HG03571 (cell line): ENCODE data around the gene GARRE1.
"Not testable (repeated sequence)": the region's sequence is repeated elsewhere in the genome, so short reads cannot be mapped to it uniquely, and the experiment has no call there.

Experiments used
- ATAC-seq: cut with Tn5 transposase; IDR thresholded peaks from one replicate; pipeline ENCODE4 v1.9.1; 2021; ENCODE audit not compliant: unreplicated experiment

The GARRE1 gene

GRCh38 chr19:34259367-34260095 lies 5.2 kb downstream of the GARRE1 start:
- no peak for ATAC-seq

GRCh38 chr19:34260771-34261173 lies 6.4 kb downstream of the GARRE1 start:
- no peak for ATAC-seq

GRCh38 chr19:34261334-34262109 lies 7.2 kb downstream of the GARRE1 start:
- ATAC-seq = no peak

GRCh38 chr19:34263745-34264237 lies 9.4 kb downstream of the GARRE1 start:
- ATAC-seq = no peak

GRCh38 chr19:34265221-34265650 lies 10.9 kb downstream of the GARRE1 start:
- ATAC-seq = no peak

GRCh38 chr19:34269081-34269480 lies 14.7 kb downstream of the GARRE1 start:
- ATAC-seq = no peak

- no peak for ATAC-seq
These were observed 15.1 kb downstream of the GARRE1 start for GRCh38 chr19:34269489-34269888.

GRCh38 chr19:34269968-34270621 lies 15.7 kb downstream of the GARRE1 start:
- ATAC-seq = peak; percentile 76

GRCh38 chr19:34273121-34273520 lies 18.8 kb downstream of the GARRE1 start:
- no peak for ATAC-seq

GRCh38 chr19:34274284-34274826 lies 20.0 kb downstream of the GARRE1 start:
- no peak for ATAC-seq

- ATAC-seq = no peak
These were observed 20.7 kb downstream of the GARRE1 start for GRCh38 chr19:34274827-34275625.

GRCh38 chr19:34275705-34276104 lies 21.4 kb downstream of the GARRE1 start:
- ATAC-seq = no peak

- ATAC-seq = no peak
These were observed 22.3 kb downstream of the GARRE1 start for GRCh38 chr19:34276614-34277013.

- ATAC-seq = no peak
These were observed 22.9 kb downstream of the GARRE1 start for GRCh38 chr19:34277244-34277643.

- no peak for ATAC-seq
These were observed 24.4 kb downstream of the GARRE1 start for GRCh38 chr19:34278783-34279182.

- not testable (repeated sequence) for ATAC-seq
These were observed 27.1 kb downstream of the GARRE1 start for GRCh38 chr19:34281444-34281843.

- ATAC-seq = no peak
These were observed 28.5 kb downstream of the GARRE1 start for GRCh38 chr19:34282611-34283519.

- no peak for ATAC-seq
These were observed 30.2 kb downstream of the GARRE1 start for GRCh38 chr19:34284505-34284904.

GRCh38 chr19:34287662-34288140 lies 33.3 kb downstream of the GARRE1 start:
- no peak for ATAC-seq
